KOPT-K1 (cell line): ENCODE data around the gene AKAP1.

Experiments
- H3K27ac ChIP-seq: fragments of 200-600 bp; sonication (generic); 2 replicates; pipeline ENCODE4 v1.5.1; 2016; ENCODE audit warnings: antibody characterized with exemption, mild to moderate bottlenecking, low read depth, low read length; ENCODE audit not compliant: poor library complexity, severe bottlenecking
- H3K36me3 ChIP-seq: fragments of 200-600 bp; sonication (generic); 2 replicates; pipeline ENCODE4 v1.5.1; 2017; ENCODE audit warnings: antibody characterized with exemption, mild to moderate bottlenecking, low read length, moderate library complexity; ENCODE audit not compliant: insufficient read depth
- H3K9me3 ChIP-seq: fragments of 200-600 bp; sonication (generic); 2 replicates; pipeline ENCODE4 v1.5.1; 2017; ENCODE audit warnings: antibody characterized with exemption, low read length, mild to moderate bottlenecking; ENCODE audit not compliant: insufficient read depth, poor library complexity, severe bottlenecking

AKAP1 gene

DNA sequence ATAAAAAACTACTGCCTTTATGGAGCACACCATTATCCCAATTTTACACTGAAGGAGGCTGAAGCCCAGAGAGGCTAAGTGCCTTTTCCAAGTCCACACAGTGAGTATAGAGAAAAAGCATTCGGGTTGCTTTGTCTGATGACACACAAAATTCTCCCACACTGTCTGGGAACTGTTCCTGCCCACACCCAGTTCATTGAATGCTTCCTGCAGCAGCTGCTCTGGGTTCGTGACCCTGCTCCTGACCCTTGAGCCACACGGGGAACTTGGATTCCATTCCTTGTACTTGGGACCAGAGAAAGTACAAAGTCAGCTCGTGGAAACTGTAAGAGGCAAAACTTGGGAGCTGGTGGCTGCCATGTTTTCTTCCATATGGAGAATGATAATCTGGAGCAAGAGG lies 57.9 kb downstream of the AKAP1 start:
- Histone ChIP-seq H3K9me3 (no peaks in the 10 kb centered on the region), H3K36me3 (no peaks in the 10 kb centered on the region), H3K27ac (no peak overlapping the region)

DNA sequence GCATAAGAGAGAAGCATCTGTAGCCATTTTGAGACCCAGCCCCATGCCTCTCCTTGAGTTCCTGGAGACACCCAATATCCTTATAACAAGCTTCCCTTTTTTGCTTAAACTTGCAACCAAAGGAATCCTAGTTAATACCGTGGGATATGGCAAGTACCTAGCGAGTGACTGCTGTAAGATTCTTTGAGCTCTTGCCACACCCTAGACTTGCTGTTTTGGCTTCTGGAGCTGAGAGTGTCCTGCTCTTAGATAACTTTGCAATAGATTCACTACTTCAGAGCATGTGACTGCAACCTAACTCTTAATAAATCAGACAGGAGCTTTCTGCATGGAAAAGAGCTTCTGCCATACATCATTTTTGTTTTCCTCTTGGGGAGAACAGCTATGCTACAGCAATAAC lies 58.3 kb downstream of the AKAP1 start:
- H3K9me3 ChIP-seq, result peaks cover 3% of the 10 kb centered on the region
- H3K27ac ChIP-seq, result no peak overlapping the region
- no peaks in the 10 kb centered on the region for H3K36me3 ChIP-seq

DNA sequence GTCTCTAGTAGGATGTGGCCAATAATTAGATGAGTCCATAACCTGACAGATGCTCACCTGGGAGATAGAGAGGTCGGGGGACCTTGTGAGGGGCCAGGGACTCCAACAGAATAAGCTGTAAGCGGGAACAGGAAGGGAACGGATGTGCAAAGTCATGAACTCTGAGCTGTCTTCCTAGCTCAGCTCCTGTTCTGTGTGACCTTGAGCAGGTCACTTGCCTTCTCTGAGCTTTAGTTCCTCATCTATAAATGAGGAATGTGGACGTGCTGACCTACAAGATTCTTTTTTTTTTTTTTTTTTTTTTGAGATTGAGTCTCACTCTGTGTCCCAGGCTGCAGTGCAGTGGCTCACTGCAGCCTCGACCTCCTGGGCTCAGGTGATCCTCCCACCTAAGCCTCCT lies 58.9 kb downstream of the AKAP1 start:
- Histone ChIP-seq H3K36me3 (no peaks in the 10 kb centered on the region), H3K27ac (no peak overlapping the region), H3K9me3 (peaks cover 8% of the 10 kb centered on the region)

DNA sequence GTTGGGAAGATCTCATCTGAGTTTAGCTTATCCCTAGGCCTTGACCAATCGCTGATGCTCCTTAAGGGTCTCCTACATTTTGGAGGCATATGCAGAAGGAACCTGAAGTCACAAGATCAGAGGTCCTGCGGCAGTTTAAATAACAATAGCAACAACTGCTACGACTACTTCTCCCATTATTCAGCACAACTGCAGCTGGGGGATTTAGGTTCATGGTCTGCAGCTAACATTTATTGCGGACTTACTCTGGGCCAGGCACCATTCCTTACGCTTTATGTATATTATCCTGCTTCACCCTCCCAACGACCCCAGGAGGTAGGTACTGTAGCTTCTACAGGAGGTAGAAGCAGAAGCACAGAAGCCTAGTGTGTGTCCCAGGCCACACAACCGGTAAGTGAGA lies 59.5 kb downstream of the AKAP1 start:
- H3K9me3 ChIP-seq, result peaks cover 15% of the 10 kb centered on the region
- H3K36me3 ChIP-seq, result no peaks in the 10 kb centered on the region
- no peak overlapping the region for H3K27ac ChIP-seq

DNA sequence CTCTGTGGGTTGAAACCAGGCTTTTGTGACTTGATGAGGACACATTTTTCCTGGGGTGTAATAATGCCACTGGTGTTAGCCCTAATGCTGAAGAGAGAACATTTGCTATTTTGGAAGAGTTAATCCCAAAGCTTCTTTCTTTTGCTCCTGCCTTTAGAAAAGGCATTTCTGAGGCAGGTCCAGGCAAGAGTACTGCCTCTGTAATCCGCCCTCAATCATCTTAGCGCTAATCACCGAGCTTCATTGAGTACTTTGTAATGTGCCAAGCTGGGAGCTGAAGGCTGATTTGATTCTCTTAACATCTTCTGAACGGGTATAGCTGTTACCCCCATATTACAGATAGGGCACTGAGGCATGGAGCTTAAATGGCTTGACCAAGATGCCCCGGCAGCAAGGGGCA lies 60.3 kb downstream of the AKAP1 start:
- Histone ChIP-seq H3K36me3 (no peaks in the 10 kb centered on the region), H3K27ac (no peak overlapping the region), H3K9me3 (peaks cover 21% of the 10 kb centered on the region)

DNA sequence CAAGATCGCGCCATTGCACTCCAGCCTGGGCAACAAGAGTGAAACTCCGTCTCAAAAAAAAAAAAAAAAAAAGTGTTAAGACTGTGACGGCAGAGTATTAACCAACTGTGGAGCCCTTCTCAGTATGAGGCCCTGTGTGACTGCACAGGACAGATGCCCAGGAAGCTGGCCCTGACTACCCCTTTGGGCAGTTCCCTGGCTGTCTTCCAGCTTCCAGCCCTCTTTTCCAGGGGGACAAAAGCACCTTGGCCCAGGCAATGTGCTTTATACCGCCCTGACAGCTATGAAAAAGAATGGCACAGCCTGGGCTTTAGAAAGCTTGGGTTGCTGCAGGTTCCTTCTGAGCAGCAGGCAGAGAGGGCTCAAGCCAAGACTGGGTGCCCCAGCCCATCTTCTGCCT lies 61.2 kb downstream of the AKAP1 start:
- H3K36me3 ChIP-seq, result no peaks in the 10 kb centered on the region
- H3K9me3 ChIP-seq, result peaks cover 21% of the 10 kb centered on the region
- H3K27ac ChIP-seq, result no peak overlapping the region

DNA sequence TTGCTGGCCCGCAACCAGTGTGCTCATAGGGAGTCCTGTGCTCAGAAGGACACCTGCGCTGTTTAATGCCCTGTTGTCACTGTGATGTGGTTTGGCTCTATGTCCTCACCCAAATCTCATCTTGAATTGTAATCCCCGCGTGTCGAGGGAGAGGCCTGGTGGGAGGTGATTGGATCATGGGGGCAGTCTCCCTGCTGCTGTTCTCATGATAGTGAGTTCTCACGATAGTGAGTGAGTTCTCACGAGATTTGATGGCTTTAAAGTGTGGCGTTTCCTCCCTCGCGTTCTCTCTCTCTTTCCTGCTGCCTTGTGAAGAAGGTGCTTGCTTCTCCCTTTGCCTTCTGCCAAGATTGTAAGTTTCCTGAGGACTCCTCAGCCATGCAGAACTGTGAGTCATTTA lies 66.8 kb downstream of the AKAP1 start:
- H3K27ac ChIP-seq, result no peak overlapping the region
- H3K36me3 ChIP-seq, result no peaks in the 10 kb centered on the region
- H3K9me3 ChIP-seq, result peaks cover 33% of the 10 kb centered on the region

DNA sequence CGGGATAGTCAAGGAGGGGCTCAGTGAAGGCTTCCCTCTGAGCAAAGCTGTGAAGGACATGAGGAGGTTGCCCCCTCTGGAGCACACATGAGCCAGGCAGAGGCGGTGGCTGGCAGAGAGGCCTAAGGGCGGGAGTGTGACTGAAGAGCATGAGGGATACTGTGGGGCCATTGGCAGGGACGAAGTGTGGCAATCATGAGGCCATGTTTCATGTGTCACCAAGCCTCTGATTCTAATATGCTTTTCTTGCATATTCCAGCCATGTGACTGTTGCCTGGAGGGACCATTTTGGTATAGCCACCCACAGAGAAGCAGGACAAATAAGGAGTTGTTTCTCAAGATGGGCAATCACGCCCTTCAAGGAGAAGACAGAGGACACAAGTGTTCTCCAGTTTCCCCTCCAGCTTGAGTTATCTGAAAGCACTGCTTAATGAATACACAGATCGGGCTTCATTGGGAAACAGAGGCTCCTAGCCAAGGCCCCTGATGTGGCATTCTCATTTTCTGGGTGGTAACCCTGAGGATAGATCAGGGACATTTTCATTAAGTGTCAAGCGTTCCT lies 68.0 kb downstream of the AKAP1 start:
- H3K36me3 ChIP-seq, result no peaks in the 10 kb centered on the region
- peaks cover 33% of the 10 kb centered on the region for H3K9me3 ChIP-seq
- H3K27ac ChIP-seq, result no peak overlapping the region

DNA sequence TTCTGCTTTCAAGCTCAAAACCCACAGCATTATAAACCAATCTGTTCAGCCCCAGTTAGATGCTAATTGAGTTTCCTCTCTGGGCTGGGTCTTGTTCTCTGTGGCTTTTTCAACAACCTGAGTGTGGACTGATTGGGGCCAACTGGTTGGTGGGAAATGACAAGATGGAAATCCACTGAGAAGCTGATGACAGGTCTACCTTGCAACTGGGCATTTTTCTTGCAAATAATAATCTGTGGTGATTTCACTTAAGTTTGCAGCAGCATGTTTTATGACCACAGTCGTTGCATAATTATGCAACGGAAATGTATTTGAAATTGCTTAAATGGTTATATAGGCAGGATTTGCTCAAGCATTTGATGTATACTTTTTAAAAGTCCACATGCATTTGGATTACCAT lies 69.9 kb downstream of the AKAP1 start:
- Histone ChIP-seq H3K27ac (no peak overlapping the region), H3K36me3 (no peaks in the 10 kb centered on the region), H3K9me3 (peaks cover 15% of the 10 kb centered on the region)

DNA sequence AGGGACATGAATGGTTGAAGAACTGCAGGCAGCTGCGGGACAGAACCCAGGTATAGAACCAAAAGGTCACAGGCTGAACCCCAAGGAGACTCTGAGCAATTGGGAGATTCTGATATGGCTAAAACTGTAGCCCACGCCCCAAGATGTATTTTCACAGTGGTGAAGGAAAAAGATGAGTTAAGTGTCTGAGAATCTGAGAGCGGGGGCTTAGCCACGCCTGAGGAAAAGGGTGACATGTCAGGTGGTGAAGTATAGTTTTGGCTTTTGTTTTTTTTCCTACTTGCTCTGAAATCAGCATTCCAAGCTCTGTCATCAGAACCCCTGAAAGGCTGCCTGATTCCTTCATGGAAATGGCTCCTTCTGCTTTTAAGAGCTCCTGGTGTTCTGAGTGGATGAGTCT lies 73.3 kb downstream of the AKAP1 start:
- Histone ChIP-seq H3K36me3 (no peaks in the 10 kb centered on the region), H3K27ac (no peak overlapping the region), H3K9me3 (no peaks in the 10 kb centered on the region)

DNA sequence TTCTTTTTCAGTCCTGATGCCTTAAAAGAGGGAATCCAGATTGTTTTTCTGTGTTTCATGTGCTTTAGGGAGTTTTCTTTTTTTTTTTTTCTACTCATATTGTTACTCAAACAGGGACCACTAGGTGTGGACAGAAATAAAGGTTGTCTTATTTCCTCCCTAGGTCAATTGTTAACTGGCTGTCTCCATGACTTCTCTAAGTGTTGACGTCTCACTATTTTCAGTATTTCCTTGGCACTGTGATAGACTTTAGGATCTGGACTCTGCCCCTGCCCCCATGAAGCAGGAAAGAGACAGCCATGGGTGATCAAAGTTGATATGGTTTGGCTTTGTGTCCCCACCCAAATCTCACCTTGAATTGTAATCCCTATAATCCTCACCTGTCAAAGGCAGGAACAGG lies 73.7 kb downstream of the AKAP1 start:
- H3K27ac ChIP-seq, result no peak overlapping the region
- no peaks in the 10 kb centered on the region for H3K9me3 ChIP-seq
- no peaks in the 10 kb centered on the region for H3K36me3 ChIP-seq

DNA sequence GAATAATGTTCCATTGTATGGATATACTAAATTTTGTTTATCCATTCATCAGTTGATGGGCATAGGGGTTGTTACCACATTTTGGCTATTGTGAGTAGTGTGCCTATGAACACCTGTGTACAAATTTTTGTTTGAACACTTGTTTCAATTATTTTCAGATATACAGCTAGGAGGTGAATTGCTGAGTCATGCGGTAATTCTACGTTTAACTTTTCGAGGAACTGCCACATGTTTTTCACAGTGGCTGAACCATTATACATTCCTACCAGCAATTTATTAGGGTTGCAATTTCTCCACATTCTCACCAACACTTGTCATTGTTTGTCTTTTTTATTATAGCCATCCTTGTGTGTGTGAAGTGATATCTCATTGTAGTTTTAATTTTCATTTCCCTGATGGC lies 75.6 kb downstream of the AKAP1 start:
- no peaks in the 10 kb centered on the region for H3K36me3 ChIP-seq
- no peak overlapping the region for H3K27ac ChIP-seq
- no peaks in the 10 kb centered on the region for H3K9me3 ChIP-seq

DNA sequence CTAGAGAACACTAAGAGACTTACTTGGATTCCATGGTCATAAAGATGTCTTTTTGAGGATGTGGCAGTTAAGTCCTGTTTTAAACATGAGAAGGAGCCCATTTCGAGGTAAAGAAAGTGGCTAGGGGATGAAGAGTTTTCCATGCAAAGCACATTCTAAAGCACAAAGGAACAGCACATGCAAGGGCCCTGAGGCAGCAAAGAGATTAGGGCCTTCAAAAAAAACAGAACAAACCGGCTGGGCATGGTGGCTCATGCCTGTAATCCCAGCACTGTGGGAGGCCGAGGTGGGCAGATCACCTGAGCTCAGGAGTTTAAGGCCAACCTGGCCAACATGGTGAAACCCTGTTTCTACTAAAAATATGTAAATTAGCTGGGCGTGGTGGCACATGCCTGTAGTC lies 79.8 kb downstream of the AKAP1 start:
- H3K27ac ChIP-seq, result no peak overlapping the region
- no peaks in the 10 kb centered on the region for H3K36me3 ChIP-seq
- peaks cover 5% of the 10 kb centered on the region for H3K9me3 ChIP-seq

DNA sequence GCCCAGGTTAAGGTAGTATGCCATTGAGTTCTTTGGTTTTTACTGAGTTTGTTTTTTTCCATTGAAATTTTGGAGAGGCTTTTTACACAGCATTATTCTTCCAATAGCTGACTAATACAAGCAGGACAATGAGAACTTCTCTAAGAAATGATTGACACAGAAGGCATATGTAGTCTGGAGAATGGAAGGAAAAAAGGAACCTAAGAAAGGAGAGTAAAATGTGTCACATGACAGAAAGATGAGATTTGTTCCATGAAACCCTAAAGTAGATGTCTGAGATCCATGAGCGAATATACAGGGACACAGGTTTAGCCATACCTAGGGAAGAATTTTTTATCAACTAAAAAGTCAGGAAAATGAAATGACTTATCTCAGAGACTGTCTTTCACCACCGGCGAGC lies 80.7 kb downstream of the AKAP1 start:
- peaks cover 5% of the 10 kb centered on the region for H3K9me3 ChIP-seq
- H3K27ac ChIP-seq, result no peak overlapping the region
- H3K36me3 ChIP-seq, result no peaks in the 10 kb centered on the region

DNA sequence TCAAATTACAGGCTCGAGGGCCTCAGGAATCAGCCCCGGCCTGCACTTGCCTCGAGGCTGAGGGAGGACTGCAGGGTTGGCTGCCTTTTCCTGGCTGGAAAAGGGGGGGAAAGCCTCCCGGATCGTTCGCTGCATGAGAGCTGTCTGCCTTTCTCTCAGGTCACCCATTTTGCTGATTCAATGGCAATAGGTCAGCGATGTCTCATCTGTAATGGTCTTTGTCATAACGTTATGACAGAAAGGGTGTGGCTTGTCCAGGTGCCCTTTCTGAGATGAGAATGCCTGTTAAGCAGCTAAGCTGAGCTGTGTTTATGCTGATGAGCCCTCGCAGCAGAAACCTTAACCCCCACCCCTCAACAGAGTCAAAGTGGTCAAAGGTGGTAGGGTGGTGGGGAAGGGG lies 81.8 kb downstream of the AKAP1 start:
- Histone ChIP-seq H3K27ac (no peak overlapping the region), H3K9me3 (peaks cover 5% of the 10 kb centered on the region), H3K36me3 (no peaks in the 10 kb centered on the region)

DNA sequence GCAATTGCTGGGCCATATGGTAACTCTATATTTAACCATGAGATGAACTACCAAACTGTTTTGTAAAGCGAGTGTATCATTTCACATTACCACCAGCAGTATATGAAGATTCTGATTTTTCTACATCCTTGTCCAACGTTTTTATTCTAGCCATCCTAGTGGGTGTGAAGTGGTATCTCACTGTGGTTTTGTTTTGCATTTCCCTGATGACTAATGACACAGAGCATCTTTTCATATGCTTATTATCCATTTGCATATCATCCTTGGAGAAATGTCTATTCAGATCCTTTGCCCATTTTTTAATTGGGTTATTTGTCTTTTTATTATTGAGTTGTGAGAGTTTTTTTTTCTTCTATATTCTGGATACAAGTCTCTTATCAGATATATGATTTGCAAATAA lies 83.6 kb downstream of the AKAP1 start:
- Histone ChIP-seq H3K9me3 (peaks cover 5% of the 10 kb centered on the region), H3K27ac (no peak overlapping the region), H3K36me3 (no peaks in the 10 kb centered on the region)

DNA sequence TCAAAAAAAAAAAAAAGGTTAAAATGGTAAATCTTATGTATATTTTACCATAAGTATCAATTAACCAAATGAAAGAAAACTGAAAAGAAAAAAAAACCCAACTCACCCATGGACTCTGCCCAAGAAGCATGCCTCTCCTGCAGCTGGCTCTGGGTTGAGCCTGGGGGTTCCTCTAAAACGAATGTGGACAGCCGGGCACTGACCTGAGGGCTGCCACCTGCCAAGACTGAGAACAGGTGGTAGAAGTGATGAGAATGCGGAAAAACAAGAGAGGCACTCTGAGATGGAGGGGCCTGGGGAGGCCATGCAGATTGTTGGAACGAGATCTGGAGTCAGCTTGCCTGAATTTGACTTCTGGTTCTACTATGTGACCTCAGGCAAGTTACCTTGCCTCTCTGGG lies 85.8 kb downstream of the AKAP1 start:
- no peaks in the 10 kb centered on the region for H3K36me3 ChIP-seq
- no peak overlapping the region for H3K27ac ChIP-seq
- H3K9me3 ChIP-seq, result peaks cover 5% of the 10 kb centered on the region
